HG03469 (cell line): Measurements from ENCODE around the gene LHFPL3.

Experiments used
- ATAC-seq: cut with Tn5 transposase; IDR thresholded peaks from one replicate; pipeline ENCODE4 v1.9.1; 2021; ENCODE audit warnings: mild to moderate bottlenecking, moderate library complexity, moderate number of reproducible peaks; ENCODE audit not compliant: unreplicated experiment

Gene LHFPL3

GRCh38 chr7:104794154-104794553, 465.8 kb downstream of the LHFPL3 start:
- no peak for ATAC-seq

GRCh38 chr7:104794589-104794988, 466.2 kb downstream of the LHFPL3 start:
- ATAC-seq, result no peak

- no peak for ATAC-seq
Measured at GRCh38 chr7:104795086-104795485, 466.7 kb downstream of the LHFPL3 start.

GRCh38 chr7:104795616-104796398, 467.4 kb downstream of the LHFPL3 start:
- ATAC-seq, result no peak

DNA sequence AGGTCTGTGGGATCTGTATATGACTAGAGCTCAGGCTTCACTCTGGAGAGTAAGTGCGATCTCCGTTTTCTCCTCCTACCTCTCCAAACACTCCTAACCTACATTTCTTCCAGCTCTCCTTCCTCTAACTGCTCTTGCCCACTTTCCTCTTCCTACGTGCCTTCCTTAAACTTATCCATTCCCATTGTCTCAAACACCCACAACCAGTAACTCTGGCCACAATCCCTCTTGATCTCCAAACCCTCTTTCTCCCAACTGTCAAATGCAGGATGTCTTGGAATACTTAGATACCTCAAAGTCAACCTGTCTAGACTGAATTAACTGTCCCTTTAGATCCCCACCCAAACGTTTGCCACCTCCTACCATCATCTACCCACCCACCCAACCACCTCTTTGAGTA, 471.9 kb downstream of the LHFPL3 start:
- ATAC-seq, result no peak

- no peak for ATAC-seq
Measured at GRCh38 chr7:104801022-104801421, 472.6 kb downstream of the LHFPL3 start.

- no peak for ATAC-seq
Measured at GRCh38 chr7:104803931-104804330, 475.5 kb downstream of the LHFPL3 start.

GRCh38 chr7:104804696-104805095, 476.3 kb downstream of the LHFPL3 start:
- no peak for ATAC-seq

DNA sequence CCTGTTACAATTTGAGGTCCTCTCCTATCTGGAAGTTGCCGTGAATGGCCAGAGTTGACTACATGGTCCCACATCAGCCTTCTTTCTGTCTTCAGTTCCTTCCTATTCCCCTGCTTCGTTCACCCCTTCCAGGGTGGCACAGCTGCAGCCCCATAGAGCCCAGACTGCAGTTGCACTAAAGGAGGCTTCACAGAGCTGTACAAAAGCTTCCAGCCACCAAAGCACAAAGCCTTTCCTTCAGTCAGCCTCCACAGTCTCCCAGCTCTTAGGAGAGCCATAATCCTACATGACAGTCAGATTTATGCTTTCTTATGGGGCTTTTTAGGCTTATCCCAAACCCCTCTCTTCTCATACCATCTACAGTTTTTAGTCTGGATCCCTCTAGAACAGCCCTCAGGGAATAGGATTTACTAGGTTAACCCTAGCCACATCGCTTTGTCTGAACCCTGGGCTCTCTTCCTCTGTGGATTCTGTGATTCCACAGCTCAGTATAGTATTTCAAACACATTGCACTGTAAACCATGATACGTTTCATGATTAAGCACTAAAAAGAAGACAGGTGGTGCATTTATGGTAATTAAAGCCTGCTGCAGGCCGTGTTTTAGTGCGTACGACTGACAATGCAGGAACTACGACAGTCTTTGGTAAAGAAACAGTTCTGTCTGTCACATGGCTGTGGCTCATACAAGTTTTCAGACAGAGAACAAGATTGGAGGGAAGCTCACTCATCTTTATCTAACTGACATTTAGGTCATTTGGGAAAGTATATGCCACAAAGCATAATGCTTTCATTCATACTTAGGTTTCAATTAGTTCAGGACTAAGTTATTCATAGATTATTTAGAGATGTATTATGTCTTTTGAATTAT, 477.3 kb downstream of the LHFPL3 start:
- ATAC-seq, result no peak

- ATAC-seq, result no peak
Measured at GRCh38 chr7:104807671-104808070, 479.3 kb downstream of the LHFPL3 start.

DNA sequence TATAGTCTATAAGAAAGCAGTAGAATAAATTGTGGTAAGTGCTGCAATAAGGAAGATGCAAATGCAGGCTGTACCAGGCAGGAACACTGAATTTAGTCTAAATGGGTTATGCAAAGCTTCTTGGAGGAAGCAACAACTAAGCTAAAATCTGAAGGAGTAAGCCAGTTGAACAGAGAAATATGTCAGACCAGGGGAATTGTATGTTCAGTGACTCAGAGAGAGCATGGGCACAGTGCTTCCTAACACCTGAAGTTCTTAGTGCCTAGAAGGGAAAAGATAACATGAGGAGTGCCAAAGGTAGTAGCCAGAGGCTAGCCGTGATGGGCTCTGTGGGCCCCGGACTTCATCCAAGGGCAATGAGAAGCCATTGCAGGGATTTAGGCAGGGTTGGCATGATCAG, 481.5 kb downstream of the LHFPL3 start:
- ATAC-seq, result no peak

- no peak for ATAC-seq
Measured at GRCh38 chr7:104814126-104814525, 485.7 kb downstream of the LHFPL3 start.

DNA sequence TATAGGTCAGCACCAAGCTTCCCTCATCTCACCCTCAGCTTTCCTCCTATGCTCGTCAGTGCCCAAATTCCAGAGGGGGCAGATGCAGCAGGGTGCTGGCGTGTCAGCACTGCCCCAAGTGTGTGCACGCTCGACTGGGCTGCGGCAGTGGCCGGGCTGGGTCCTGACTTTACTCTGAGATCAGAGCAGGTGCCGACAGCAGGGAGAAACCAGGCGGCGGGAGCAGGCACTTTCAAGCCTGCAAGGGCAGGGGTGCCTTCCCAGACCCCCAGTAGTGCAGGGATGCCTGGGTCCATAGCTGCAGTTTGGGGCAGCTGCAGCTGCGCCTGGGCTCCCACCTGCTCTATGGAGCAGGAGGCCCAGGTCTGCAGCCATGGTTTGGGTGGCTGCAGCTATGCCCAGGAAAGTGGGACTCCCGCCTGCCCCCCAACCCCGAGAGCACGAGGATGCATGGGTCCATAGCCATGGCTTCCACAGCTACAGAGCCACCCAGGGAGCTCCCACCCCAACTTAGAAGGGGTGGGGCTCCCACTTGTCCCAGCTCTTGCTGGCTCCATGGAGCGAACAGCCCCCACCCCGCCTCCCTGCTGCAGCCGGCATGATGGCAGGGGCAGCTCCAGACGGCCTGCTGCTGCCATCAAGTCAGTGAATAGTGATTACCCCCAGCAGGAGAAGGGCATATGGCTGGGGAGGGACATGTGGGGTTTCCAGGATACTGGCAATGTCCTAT, 486.4 kb downstream of the LHFPL3 start:
- ATAC-seq, result no peak

DNA sequence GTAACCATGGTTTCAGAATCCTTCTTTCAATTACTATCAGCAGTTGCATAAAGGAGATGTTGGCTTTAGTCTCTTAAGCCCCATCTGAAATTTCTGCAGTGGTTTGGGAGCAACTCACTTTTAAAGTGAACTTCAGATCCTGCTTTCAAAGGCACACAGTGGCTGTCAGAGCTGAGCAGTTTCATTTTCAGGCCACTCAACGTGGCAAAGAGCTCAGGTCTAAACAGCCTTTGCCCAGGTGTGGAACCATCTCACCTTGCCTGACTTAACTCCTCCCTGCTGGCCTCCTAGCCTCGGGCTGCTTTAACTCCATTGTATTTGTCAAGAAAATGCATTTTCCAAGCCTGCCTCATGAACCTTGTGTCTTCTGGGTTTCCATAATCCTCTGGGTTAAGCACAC, 488.1 kb downstream of the LHFPL3 start:
- ATAC-seq, result no peak

- no peak for ATAC-seq
Measured at GRCh38 chr7:104818961-104819880, 490.8 kb downstream of the LHFPL3 start.

GRCh38 chr7:104820836-104821535, 492.6 kb downstream of the LHFPL3 start:
- ATAC-seq, result no peak

DNA sequence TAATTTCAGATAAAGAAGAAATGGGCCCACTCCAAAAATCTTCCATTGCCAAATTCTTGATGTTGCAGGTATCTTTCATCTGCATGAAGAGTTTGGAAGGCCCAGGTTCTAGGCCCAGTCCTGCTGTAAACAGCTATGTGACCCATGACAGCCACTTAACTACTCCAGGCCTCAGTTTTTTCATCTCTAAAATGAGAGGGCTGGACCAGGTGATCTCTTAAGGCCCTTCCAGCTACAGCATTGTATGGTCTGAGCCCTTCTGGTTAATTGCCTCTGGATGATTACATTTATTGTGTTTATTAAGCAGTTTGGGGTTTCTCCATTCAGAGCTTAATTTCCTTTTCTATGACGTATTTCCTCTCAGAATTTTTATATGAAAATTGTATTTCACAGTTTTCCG, 494.8 kb downstream of the LHFPL3 start:
- ATAC-seq, result no peak

GRCh38 chr7:104825099-104825498, 496.7 kb downstream of the LHFPL3 start:
- no peak for ATAC-seq

GRCh38 chr7:104826135-104826534, 497.7 kb downstream of the LHFPL3 start:
- ATAC-seq, result no peak

- ATAC-seq, result no peak
Measured at GRCh38 chr7:104836976-104837375, 508.6 kb downstream of the LHFPL3 start.
